ENCODE measurements around the gene CCM2.

The CCM2 gene

GRCh38 chr7:44969049-44969700 is 30.8 kb upstream of the CCM2 start:
- no peak for DNase-seq (ENCODE audit: low read depth in 2 of 2)

GRCh38 chr7:44969701-44970522 is 30.1 kb upstream of the CCM2 start:
- no peak for DNase-seq (ENCODE audit: low read depth in 2 of 2)

GRCh38 chr7:44970523-44971051 is 29.4 kb upstream of the CCM2 start:
- DNase-seq (ENCODE audit: low read depth in 2 of 2): no peak

- DNase-seq (ENCODE audit: low read depth in 2 of 2): no peak
Observed at GRCh38 chr7:44971188-44971901, 28.7 kb upstream of the CCM2 start.

- DNase-seq (ENCODE audit: low read depth in 2 of 2): no peak
Observed at GRCh38 chr7:44971902-44972441, 28.0 kb upstream of the CCM2 start.

GRCh38 chr7:44972562-44972961 is 27.4 kb upstream of the CCM2 start:
- DNase-seq (ENCODE audit: low read depth in 2 of 2): no peak

- peak in 1 of 2 donors; percentile 38 for DNase-seq (ENCODE audit: low read depth in 2 of 2)
Observed at GRCh38 chr7:44973610-44974401, 26.2 kb upstream of the CCM2 start.

GRCh38 chr7:44974549-44974948 is 25.5 kb upstream of the CCM2 start:
- DNase-seq (ENCODE audit: low read depth in 2 of 2): no peak

GRCh38 chr7:44975331-44976039 is 24.5 kb upstream of the CCM2 start:
- DNase-seq (ENCODE audit: low read depth in 2 of 2): no peak

- no peak for DNase-seq (ENCODE audit: low read depth in 2 of 2)
Observed at GRCh38 chr7:44976040-44976745, 23.8 kb upstream of the CCM2 start.

- no peak for DNase-seq (ENCODE audit: low read depth in 2 of 2)
Observed at GRCh38 chr7:44976746-44977196, 23.2 kb upstream of the CCM2 start.

GRCh38 chr7:44977304-44977958 is 22.6 kb upstream of the CCM2 start:
- peak; percentile 63 to 67 for DNase-seq (ENCODE audit: low read depth in 2 of 2)

GRCh38 chr7:44977959-44978335 is 22.1 kb upstream of the CCM2 start:
- DNase-seq (ENCODE audit: low read depth in 2 of 2): no peak

GRCh38 chr7:44978511-44979366 is 21.3 kb upstream of the CCM2 start, which contains the start of gene MYO1G:
MYO1G (minus strand) TSS chr7:44979015; CDS start chr7:44978961, 54 bp downstream.
- peak; percentile 62 to 82 for DNase-seq (ENCODE audit: low read depth in 2 of 2)

GRCh38 chr7:44979481-44980392 is 20.3 kb upstream of the CCM2 start:
- DNase-seq (ENCODE audit: low read depth in 2 of 2): no peak

GRCh38 chr7:44980393-44981034 is 19.5 kb upstream of the CCM2 start:
- DNase-seq (ENCODE audit: low read depth in 2 of 2): peak; percentile 62 to 77

Measured in activated CD4-positive, alpha-beta T cell treated with anti-CD3 and anti-CD28 coated beads for 24 hours (primary cell).